SJCRH30 (cell line): ENCODE data around the gene HAPLN1. TPM values are rescaled to one million over a fixed set of nuclear protein-coding genes. Genes with fewer than 3 reads are reported as not detected.

Experiments
- DNase-seq, 2 experiments: peaks; one replicate each; pipeline ENCODE4 v3.0.0-alpha.2; 2015 to 2020
- H3K27ac ChIP-seq: fragments of 250-450 bp; sonication (Bioruptor Pico); 2 replicates; pipeline ENCODE4 v1.5.1; 2020; ENCODE audit warnings: mild to moderate bottlenecking, moderate library complexity
- H3K27me3 ChIP-seq: fragments of 250-450 bp; sonication (Bioruptor Pico); 2 replicates; pipeline ENCODE4 v1.5.1; 2020; ENCODE audit warnings: mild to moderate bottlenecking, moderate library complexity
- H3K36me3 ChIP-seq: fragments of 250-450 bp; sonication (Bioruptor Pico); 2 replicates; pipeline ENCODE4 v1.5.1; 2020; ENCODE audit warnings: mild to moderate bottlenecking, moderate library complexity
- H3K4me1 ChIP-seq: fragments of 250-450 bp; sonication (Bioruptor Pico); 2 replicates; pipeline ENCODE4 v1.5.1; 2020; ENCODE audit warnings: mild to moderate bottlenecking, moderate library complexity
- H3K4me3 ChIP-seq: fragments of 250-450 bp; sonication (Bioruptor Pico); 2 replicates; pipeline ENCODE4 v1.5.1; 2020; ENCODE audit warnings: mild to moderate bottlenecking, moderate library complexity
- H3K9me3 ChIP-seq: fragments of 250-450 bp; sonication (Bioruptor Pico); replicated peaks from 2 replicates; pipeline ENCODE4 v1.5.1; 2020; ENCODE audit warnings: mild to moderate bottlenecking, moderate library complexity
- total RNA-seq: library from RNA; depleted of rRNA; stranded (reverse); fragments of >200 nt; shearing (Covaris generic); gene quantifications from 2 replicates; pipeline ENCODE4 v1.2.3, GENCODE V29; 2014

HAPLN1 gene
- total RNA-seq, 1 experiment from 2014 or later = 1.6 TPM

GRCh38 chr5:83689881-83690280, 30.8 kb downstream of the HAPLN1 start:
- DNase-seq = no peak

GRCh38 chr5:83688281-83688680, 32.4 kb downstream of the HAPLN1 start:
- Histone ChIP-seq H3K36me3 (no peaks in the 10 kb centered on the region), H3K9me3 (no peaks in the 10 kb centered on the region)

More at GRCh38 chr5:83689881-83690280, 30.8 kb downstream of the HAPLN1 start:
- Histone ChIP-seq H3K4me3 (no peak overlapping the region), H3K27me3 (no peaks in the 10 kb centered on the region), H3K36me3 (no peaks in the 10 kb centered on the region), H3K9me3 (no peaks in the 10 kb centered on the region), H3K27ac (no peak overlapping the region), H3K4me1 (0 out of 2 replicates have a peak, but pooled peaks cover 3% of the 10 kb centered on the region)

GRCh38 chr5:83687124-83687619, 33.5 kb downstream of the HAPLN1 start:
- Histone ChIP-seq H3K4me3 (no peak overlapping the region), H3K4me1 (0 out of 2 replicates have a peak, but pooled peaks cover 3% of the 10 kb centered on the region), H3K27me3 (no peaks in the 10 kb centered on the region), H3K9me3 (no peaks in the 10 kb centered on the region), H3K36me3 (no peaks in the 10 kb centered on the region), H3K27ac (no peak overlapping the region)
- no peak for DNase-seq

More at GRCh38 chr5:83688281-83688680, 32.4 kb downstream of the HAPLN1 start:
- Histone ChIP-seq H3K27ac (no peak overlapping the region), H3K27me3 (no peaks in the 10 kb centered on the region), H3K4me1 (0 out of 2 replicates have a peak, but pooled peaks cover 3% of the 10 kb centered on the region), H3K4me3 (no peak overlapping the region)
- DNase-seq = no peak

GRCh38 chr5:83686251-83686650, 34.4 kb downstream of the HAPLN1 start:
- Histone ChIP-seq H3K9me3 (no peaks in the 10 kb centered on the region), H3K4me1 (0 out of 2 replicates have a peak, but pooled peaks cover 3% of the 10 kb centered on the region), H3K4me3 (no peak overlapping the region), H3K36me3 (no peaks in the 10 kb centered on the region), H3K27me3 (no peaks in the 10 kb centered on the region), H3K27ac (no peak overlapping the region)
- DNase-seq = no peak

- Histone ChIP-seq H3K4me3 (no peak overlapping the region), H3K27me3 (no peaks in the 10 kb centered on the region), H3K36me3 (no peaks in the 10 kb centered on the region), H3K27ac (no peak overlapping the region), H3K4me1 (no peaks in the 10 kb centered on the region), H3K9me3 (no peaks in the 10 kb centered on the region)
- DNase-seq = no peak
Measured at GRCh38 chr5:83683836-83684235, 36.8 kb downstream of the HAPLN1 start.

- no peaks in the 10 kb centered on the region for H3K9me3 ChIP-seq
- H3K27ac ChIP-seq = no peak overlapping the region
- no peaks in the 10 kb centered on the region for H3K36me3 ChIP-seq
- H3K27me3 ChIP-seq = no peaks in the 10 kb centered on the region
- H3K4me3 ChIP-seq = no peak overlapping the region
- H3K4me1 ChIP-seq = no peaks in the 10 kb centered on the region
- no peak for DNase-seq
Measured at GRCh38 chr5:83672646-83673045, 48.0 kb downstream of the HAPLN1 start.

GRCh38 chr5:83672158-83672557, 48.5 kb downstream of the HAPLN1 start:
- H3K9me3 ChIP-seq = no peaks in the 10 kb centered on the region
- H3K27ac ChIP-seq = no peak overlapping the region
- H3K36me3 ChIP-seq = no peaks in the 10 kb centered on the region
- H3K27me3 ChIP-seq = no peaks in the 10 kb centered on the region
- DNase-seq = no peak
- no peaks in the 10 kb centered on the region for H3K4me1 ChIP-seq
- no peak overlapping the region for H3K4me3 ChIP-seq

GRCh38 chr5:83665631-83666030, 55.0 kb downstream of the HAPLN1 start:
- Histone ChIP-seq H3K27me3 (no peaks in the 10 kb centered on the region), H3K4me3 (no peak overlapping the region), H3K4me1 (no peaks in the 10 kb centered on the region), H3K27ac (no peak overlapping the region), H3K36me3 (no peaks in the 10 kb centered on the region), H3K9me3 (no peaks in the 10 kb centered on the region)
- DNase-seq = no peak

- H3K36me3 ChIP-seq = no peaks in the 10 kb centered on the region
- no peaks in the 10 kb centered on the region for H3K9me3 ChIP-seq
- no peak overlapping the region for H3K27ac ChIP-seq
- H3K4me1 ChIP-seq = no peaks in the 10 kb centered on the region
- no peaks in the 10 kb centered on the region for H3K27me3 ChIP-seq
- DNase-seq = no peak
- no peak overlapping the region for H3K4me3 ChIP-seq
Measured at GRCh38 chr5:83662558-83662957, 58.1 kb downstream of the HAPLN1 start.

- no peaks in the 10 kb centered on the region for H3K36me3 ChIP-seq
- H3K27me3 ChIP-seq = no peaks in the 10 kb centered on the region
- H3K27ac ChIP-seq = no peak overlapping the region
- no peaks in the 10 kb centered on the region for H3K9me3 ChIP-seq
- DNase-seq = no peak
- H3K4me3 ChIP-seq = no peak overlapping the region
- no peaks in the 10 kb centered on the region for H3K4me1 ChIP-seq
Measured at GRCh38 chr5:83657807-83658525, 62.7 kb downstream of the HAPLN1 start.

- no peaks in the 10 kb centered on the region for H3K4me1 ChIP-seq
- H3K36me3 ChIP-seq = no peaks in the 10 kb centered on the region
- H3K4me3 ChIP-seq = no peak overlapping the region
- H3K27me3 ChIP-seq = no peaks in the 10 kb centered on the region
- DNase-seq = no peak
- no peak overlapping the region for H3K27ac ChIP-seq
- no peaks in the 10 kb centered on the region for H3K9me3 ChIP-seq
Measured at GRCh38 chr5:83654427-83654994, 66.1 kb downstream of the HAPLN1 start.

- no peaks in the 10 kb centered on the region for H3K4me1 ChIP-seq
- no peak overlapping the region for H3K4me3 ChIP-seq
- H3K9me3 ChIP-seq = no peaks in the 10 kb centered on the region
- no peaks in the 10 kb centered on the region for H3K36me3 ChIP-seq
- DNase-seq = no peak
- H3K27ac ChIP-seq = no peak overlapping the region
- H3K27me3 ChIP-seq = no peaks in the 10 kb centered on the region
Measured at GRCh38 chr5:83653669-83654068, 67.0 kb downstream of the HAPLN1 start.

- Histone ChIP-seq H3K4me3 (no peak overlapping the region), H3K36me3 (no peaks in the 10 kb centered on the region), H3K27me3 (no peaks in the 10 kb centered on the region), H3K4me1 (no peaks in the 10 kb centered on the region), H3K9me3 (no peaks in the 10 kb centered on the region), H3K27ac (no peak overlapping the region)
- DNase-seq = no peak
Measured at GRCh38 chr5:83645936-83646335, 74.7 kb downstream of the HAPLN1 start.

GRCh38 chr5:83644301-83644700, 76.4 kb downstream of the HAPLN1 start:
- Histone ChIP-seq H3K27ac (no peak overlapping the region), H3K27me3 (no peaks in the 10 kb centered on the region), H3K4me1 (peaks cover 5% of the 10 kb centered on the region; the same call in 1 of the 2 replicates), H3K9me3 (no peaks in the 10 kb centered on the region), H3K4me3 (no peak overlapping the region), H3K36me3 (no peaks in the 10 kb centered on the region)
- DNase-seq = no peak

- no peak for DNase-seq
- Histone ChIP-seq H3K27ac (no peak overlapping the region), H3K36me3 (no peaks in the 10 kb centered on the region), H3K9me3 (no peaks in the 10 kb centered on the region), H3K4me3 (no peak overlapping the region), H3K27me3 (no peaks in the 10 kb centered on the region), H3K4me1 (peaks cover 5% of the 10 kb centered on the region; the same call in 1 of the 2 replicates)
Measured at GRCh38 chr5:83641946-83642345, 78.7 kb downstream of the HAPLN1 start.
